HG03175 (cell line): ENCODE results near the gene ASCL3.
"Not testable (repeated sequence)": the region's sequence is repeated elsewhere in the genome, so short reads cannot be mapped to it uniquely, and the experiment has no call there.

Source experiments
- ATAC-seq: cut with Tn5 transposase; IDR thresholded peaks from one replicate; pipeline ENCODE4 v1.9.1; 2021; ENCODE audit warnings: mild to moderate bottlenecking, moderate library complexity; ENCODE audit not compliant: unreplicated experiment

Gene ASCL3

DNA sequence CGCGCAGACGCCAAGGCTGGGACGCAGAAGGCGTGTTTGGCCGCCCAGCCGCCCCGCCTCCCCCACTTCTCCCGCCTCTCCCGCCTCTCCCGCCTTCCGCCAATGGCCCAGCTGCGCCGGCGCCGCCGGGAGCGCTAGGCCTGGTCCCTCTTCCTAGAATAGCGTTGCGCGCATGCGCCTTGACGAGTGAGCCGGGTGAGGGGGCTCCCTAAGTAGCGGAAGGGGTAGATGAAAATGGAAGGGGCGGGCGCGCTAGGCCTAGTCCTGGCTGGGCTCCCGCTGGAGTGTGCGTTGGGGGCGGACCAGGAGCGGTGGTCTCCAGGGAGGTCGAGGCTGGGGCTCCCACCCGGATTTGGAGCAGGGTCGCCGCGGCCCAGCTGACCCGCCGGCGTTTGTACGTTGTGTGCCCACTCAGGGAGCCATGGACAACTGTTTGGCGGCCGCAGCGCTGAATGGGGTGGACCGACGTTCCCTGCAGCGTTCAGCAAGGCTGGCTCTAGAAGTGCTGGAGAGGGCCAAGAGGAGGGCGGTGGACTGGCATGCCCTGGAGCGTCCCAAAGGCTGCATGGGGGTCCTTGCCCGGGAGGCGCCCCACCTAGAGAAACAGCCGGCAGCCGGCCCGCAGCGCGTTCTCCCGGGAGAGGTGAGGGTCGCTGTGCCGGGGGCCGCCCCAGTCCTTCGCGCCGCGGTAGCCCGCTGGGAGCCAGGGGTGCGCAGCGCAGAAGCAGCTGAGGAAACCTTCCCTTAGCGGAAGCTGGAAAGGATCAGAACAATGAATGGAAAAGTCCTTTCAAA lies 31.6 kb downstream of the ASCL3 start, which contains the start of gene AKIP1:
AKIP1 (plus strand) TSS at position 161 of the 795 bp plus-strand sequence; CDS start at position 422, 261 bp downstream.
- ATAC-seq = peak; percentile 63

GRCh38 chr11:8910649-8911026 lies 32.2 kb downstream of the ASCL3 start:
- peak; percentile 26 for ATAC-seq

GRCh38 chr11:8908099-8908498 lies 34.7 kb downstream of the ASCL3 start:
- no peak for ATAC-seq

DNA sequence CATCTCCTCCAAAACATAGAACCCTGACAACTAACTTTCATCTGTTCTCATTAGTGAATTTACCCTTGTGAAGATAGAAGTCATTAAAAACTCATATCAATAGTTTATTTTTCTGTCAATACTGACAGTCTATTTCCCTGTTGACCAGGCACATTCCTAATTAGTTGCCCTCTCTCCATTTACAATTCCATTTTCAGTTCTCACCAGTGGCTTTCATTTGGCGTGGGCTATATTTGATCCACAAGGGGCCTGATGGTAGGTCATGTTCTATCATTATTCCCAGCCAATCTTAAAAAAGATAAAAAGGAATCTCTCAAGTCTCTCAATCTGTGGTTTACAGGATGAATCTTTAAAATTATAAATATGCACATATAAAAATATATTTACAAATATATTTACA lies 35.7 kb downstream of the ASCL3 start:
- ATAC-seq = no peak

DNA sequence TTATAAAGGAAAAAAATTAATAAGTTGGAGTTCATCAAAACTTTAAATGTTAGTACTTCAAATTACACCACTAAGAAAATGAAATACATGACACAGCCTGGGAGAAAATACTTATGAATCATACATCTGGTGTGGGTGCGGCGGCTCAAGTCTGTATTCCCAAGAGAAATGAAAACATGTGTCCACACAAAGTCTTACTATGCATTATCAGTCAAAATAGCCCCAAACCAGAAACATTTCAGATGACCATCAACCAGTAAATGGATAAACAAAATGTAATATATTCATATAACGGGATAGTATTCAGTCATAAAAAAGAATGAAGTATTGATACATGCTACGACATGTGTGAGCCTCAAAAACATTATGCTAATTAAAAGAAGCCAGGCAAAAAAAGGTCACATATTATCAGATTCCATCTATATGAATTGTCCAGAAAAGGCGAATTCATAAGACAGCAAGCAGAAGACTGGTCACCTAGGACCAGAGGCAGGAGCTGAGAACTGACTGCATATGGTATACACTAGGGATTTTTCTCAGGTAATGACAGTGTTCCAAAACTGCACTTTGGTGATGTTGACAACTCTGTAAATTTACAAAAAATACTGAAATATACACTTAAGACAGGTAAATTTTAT lies 37.2 kb downstream of the ASCL3 start:
- ATAC-seq = no peak

DNA sequence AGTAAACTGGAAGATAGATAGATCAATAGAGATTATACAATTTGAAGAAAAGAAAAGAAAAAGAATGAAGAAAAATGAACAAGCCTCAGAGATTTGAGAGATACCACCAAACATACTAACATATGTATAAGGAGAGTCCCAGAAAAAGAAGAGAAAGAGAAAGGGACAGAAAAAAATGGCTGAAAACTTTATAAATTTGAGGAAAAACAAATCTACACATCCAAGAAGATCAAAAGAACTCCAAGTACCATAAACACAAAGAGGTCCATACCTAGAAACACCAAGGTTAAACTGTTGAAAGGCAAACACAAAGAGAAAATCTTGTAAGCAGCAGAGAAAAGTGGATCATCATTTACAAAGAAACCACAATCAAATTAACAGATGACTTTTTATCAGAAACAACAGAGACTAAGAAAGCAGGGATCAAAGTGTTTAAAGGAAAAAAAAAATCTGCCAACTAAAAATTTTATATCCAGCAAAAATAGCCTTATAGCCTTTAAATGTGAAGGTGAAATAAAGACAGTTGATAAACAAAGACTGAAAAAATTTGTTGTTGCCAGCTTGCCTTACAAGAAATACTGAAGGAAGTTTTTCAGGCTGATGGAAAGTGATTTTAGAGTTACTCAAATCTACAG lies 43.6 kb downstream of the ASCL3 start:
- ATAC-seq = no peak

- ATAC-seq = not testable (repeated sequence)
Measured at GRCh38 chr11:8891185-8891584, 51.6 kb downstream of the ASCL3 start.
